Peyer's patch (tissue), 4 donors: ENCODE results near the gene MAB21L2. TPM values are rescaled to one million over a fixed set of nuclear protein-coding genes. Genes with fewer than 3 reads are reported as not detected.
"Not testable (repeated sequence)": the region's sequence is repeated elsewhere in the genome, so short reads cannot be mapped to it uniquely, and the experiment has no call there.

Experiments
- DNase-seq, 3 donors: peaks; one replicate each; pipeline ENCODE4 v3.0.0-alpha.2; 2017 to 2019
- H3K27ac ChIP-seq, 4 donors: fragments of 200-600 bp; sonication (generic); one replicate each; pipeline ENCODE4 v1.5.1; 2016 to 2019
- H3K27me3 ChIP-seq, 2 donors: fragments of 200-600 bp; sonication (generic); one replicate each; pipeline ENCODE4 v1.5.1; 2019
- H3K36me3 ChIP-seq, 3 donors: fragments of 200-600 bp; sonication (generic); one replicate each; pipeline ENCODE4 v1.5.1; 2016 to 2019
- H3K4me1 ChIP-seq, 4 donors: fragments of 200-600 bp; sonication (generic); one replicate each; pipeline ENCODE4 v1.5.1; 2016 to 2019
- H3K4me3 ChIP-seq, 4 donors: fragments of 200-600 bp; sonication (generic); 1 replicate in 3 of 4; 2 replicates in 1 of 4; pipeline ENCODE4 v1.5.1; 2016 to 2019; ENCODE audit warnings: mild to moderate bottlenecking in 1 of 4
- H3K9me3 ChIP-seq, 4 donors: fragments of 200-600 bp; sonication (generic); one replicate each; pipeline ENCODE4 v1.5.1; 2016 to 2019; ENCODE audit warnings: mild to moderate bottlenecking in 1 of 4
- POLR2A ChIP-seq, 2 donors: fragments of 450-650 bp; IDR thresholded peaks; one replicate each; pipeline ENCODE4 v1.5.1; 2017; ENCODE audit warnings: antibody characterized with exemption in 2 of 2, mild to moderate bottlenecking in 2 of 2, moderate library complexity in 2 of 2
- total RNA-seq, 4 donors: library from RNA; depleted of rRNA; stranded (reverse); fragments of >200 nt; gene quantifications; one replicate each; pipeline ENCODE4 v1.1.0, GENCODE V29; 2016
- TF ChIP-seq, protein P1 (sequence below), 6 experiments: fragments of 450-650 bp in 4 of 6; fragments of 200-600 bp in 2 of 6; sonication (generic) in 1 of 6; IDR thresholded peaks; one replicate each; pipeline ENCODE4 v1.5.1; 2017 to 2019; ENCODE audit warnings: antibody characterized with exemption in 6 of 6, mild to moderate bottlenecking in 3 of 6, moderate library complexity in 1 of 6

Gene MAB21L2
- total RNA-seq: 10 to 100 TPM in 3 of 4 donors, 1 to 10 TPM in 1; 3.9 to 55.3 (median 18.7) TPM

DNA sequence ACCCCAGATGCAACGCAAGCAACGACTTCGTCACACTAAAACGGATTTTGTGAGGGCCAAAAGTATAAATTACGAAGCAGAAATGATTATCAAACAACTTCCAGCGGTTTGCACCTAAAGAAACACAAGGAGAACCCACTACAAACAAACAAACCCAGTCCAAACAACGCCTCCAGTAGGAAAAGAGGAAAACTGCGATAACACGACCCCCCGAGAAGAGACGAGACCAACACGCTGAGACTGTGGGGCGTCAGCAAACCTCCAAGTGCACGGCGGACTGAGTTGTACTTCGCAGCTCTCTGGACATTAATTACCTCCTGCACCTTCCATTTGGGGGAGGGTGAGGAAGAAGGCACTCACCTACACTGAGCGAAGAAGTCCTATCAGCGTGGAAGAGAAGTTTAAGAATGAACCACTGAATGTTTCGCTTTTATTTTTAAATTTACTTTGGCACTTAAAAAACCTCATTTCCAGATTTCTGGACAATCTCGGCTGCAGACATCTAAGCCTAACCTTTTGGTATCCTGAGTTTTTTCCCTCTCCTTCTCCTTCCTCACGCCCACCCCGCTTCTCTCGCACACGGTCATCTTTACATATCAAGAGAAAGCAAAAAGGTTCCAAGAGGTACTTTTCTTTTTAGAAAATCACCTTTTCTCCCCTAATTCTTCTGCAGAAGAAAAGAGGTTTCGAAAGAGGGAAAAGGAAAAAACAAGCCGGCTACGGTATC lies at the start of gene MAB21L2:
MAB21L2 (plus strand) TSS at position 6 of the 727 bp plus-strand sequence. CDS start 879 bp downstream, outside the sequence.
- TF ChIP-seq, protein P1, sequence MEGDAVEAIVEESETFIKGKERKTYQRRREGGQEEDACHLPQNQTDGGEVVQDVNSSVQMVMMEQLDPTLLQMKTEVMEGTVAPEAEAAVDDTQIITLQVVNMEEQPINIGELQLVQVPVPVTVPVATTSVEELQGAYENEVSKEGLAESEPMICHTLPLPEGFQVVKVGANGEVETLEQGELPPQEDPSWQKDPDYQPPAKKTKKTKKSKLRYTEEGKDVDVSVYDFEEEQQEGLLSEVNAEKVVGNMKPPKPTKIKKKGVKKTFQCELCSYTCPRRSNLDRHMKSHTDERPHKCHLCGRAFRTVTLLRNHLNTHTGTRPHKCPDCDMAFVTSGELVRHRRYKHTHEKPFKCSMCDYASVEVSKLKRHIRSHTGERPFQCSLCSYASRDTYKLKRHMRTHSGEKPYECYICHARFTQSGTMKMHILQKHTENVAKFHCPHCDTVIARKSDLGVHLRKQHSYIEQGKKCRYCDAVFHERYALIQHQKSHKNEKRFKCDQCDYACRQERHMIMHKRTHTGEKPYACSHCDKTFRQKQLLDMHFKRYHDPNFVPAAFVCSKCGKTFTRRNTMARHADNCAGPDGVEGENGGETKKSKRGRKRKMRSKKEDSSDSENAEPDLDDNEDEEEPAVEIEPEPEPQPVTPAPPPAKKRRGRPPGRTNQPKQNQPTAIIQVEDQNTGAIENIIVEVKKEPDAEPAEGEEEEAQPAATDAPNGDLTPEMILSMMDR (IDR thresholded peaks at IDR 0.05): no peak
- no peak for TF ChIP-seq POLR2A (IDR thresholded peaks at IDR 0.05)
- no peaks in the 10 kb centered on the region for H3K9me3 ChIP-seq
- no peaks in the 10 kb centered on the region for H3K4me1 ChIP-seq
- H3K4me3 ChIP-seq: peak within 1 kb of the TSS; percentile 28 to 47 (median 39)
- peaks cover 0 to 16% (median 0%) of the 10 kb centered on the region in 3 donors for H3K36me3 ChIP-seq
- H3K27me3 ChIP-seq: no peaks in the 10 kb centered on the region
- H3K27ac ChIP-seq: peak within 1 kb of the TSS; percentile 61 to 87 (median 74)
- DNase-seq: no peak

DNA sequence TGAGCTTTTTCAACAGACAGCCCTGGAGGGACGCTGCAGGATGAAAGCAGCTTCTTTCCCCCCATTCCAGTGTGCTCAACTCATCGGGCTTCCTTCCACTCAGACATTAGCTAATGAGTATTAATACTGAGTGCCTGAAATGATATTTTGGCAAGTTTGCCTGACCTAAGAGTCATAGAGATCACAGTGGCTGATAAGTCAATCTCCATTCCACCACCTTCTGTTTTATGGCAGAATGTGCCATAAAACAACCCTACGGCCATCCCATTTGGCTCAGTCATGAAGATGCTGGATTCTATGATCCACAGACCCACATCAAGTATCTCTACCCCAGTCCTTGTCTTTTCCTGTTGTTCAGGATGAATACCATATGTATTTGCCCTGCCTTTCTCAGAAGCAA lies 48.3 kb upstream of the MAB21L2 start:
- Histone ChIP-seq H3K27ac (no peak overlapping the region), H3K4me1 (no peaks in the 10 kb centered on the region), H3K36me3 (no peaks in the 10 kb centered on the region), H3K4me3 (no peak overlapping the region), H3K27me3 (no peaks in the 10 kb centered on the region), H3K9me3 (no peaks in the 10 kb centered on the region)
- TF ChIP-seq, protein P1 (IDR thresholded peaks at IDR 0.05): no peak
- TF ChIP-seq POLR2A (IDR thresholded peaks at IDR 0.05): no peak
- no peak for DNase-seq

DNA sequence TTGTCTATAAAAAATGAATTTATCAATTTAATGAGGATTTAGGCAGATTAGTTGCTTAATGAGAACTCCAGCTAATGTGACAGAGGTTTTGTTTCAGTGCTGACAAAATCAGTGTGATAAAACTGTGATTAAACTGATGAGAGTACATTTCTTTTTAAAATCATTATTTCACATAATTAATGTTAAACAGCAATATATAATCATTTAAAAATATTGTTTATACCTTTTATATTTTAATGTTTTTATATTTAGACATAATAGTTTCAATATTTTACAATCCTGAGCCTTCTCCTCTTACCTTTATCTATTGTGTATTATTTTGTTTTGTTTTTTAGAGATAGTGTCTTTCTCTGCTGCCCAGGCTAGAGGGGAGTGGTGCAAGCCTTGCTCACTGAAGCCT lies 47.1 kb upstream of the MAB21L2 start:
- H3K4me1 ChIP-seq: no peaks in the 10 kb centered on the region
- H3K36me3 ChIP-seq: no peaks in the 10 kb centered on the region
- no peak for TF ChIP-seq POLR2A (IDR thresholded peaks at IDR 0.05)
- TF ChIP-seq, protein P1 (IDR thresholded peaks at IDR 0.05): no peak
- H3K27ac ChIP-seq: no peak overlapping the region
- no peaks in the 10 kb centered on the region for H3K9me3 ChIP-seq
- no peaks in the 10 kb centered on the region for H3K27me3 ChIP-seq
- no peak overlapping the region for H3K4me3 ChIP-seq
- DNase-seq: no peak

DNA sequence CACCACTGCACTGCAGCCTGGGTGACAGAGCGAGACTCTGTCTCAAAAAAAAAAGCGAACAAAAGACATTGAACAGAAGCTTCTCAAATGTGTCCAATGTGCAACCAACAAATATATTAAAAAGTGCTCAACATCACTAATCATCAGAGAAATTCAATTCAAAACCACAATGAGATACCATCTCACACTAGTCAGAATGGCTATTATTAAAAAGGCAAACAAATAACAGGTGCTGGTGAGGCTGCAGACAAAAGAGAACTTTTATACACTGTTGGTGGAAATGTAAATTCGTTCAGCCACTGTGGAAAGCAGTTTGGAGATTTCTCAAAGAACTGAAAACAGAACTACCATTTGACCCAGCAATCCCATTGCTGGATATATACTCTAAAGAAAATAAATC lies 44.0 kb upstream of the MAB21L2 start:
- not testable (repeated sequence) for H3K4me3 ChIP-seq, DNase-seq, H3K36me3 ChIP-seq, H3K27ac ChIP-seq, H3K27me3 ChIP-seq, H3K4me1 ChIP-seq, H3K9me3 ChIP-seq

DNA sequence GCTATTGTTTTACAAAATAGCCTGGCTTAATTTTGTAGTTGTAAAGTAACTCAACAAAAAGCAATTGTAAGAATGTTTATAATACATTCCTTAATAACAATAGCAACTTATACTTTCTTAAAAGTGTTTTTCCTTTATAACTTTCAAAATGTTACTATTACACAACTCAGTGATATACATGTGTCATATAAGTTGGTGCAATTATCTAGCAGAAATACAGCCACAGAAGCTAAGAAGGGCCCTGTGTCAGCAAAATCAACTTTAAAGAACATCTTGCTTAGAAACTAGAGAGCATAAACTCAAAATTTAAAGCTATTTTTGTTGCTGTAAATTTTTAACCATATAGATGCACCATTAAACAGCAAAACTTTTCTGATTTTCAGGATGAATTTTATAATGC lies 41.4 kb upstream of the MAB21L2 start:
- Histone ChIP-seq H3K27ac (no peak overlapping the region), H3K4me3 (no peak overlapping the region), H3K27me3 (no peaks in the 10 kb centered on the region), H3K36me3 (no peaks in the 10 kb centered on the region), H3K4me1 (no peaks in the 10 kb centered on the region), H3K9me3 (no peaks in the 10 kb centered on the region)
- no peak for DNase-seq
- TF ChIP-seq POLR2A (IDR thresholded peaks at IDR 0.05): no peak
- TF ChIP-seq, protein P1 (IDR thresholded peaks at IDR 0.05): no peak

DNA sequence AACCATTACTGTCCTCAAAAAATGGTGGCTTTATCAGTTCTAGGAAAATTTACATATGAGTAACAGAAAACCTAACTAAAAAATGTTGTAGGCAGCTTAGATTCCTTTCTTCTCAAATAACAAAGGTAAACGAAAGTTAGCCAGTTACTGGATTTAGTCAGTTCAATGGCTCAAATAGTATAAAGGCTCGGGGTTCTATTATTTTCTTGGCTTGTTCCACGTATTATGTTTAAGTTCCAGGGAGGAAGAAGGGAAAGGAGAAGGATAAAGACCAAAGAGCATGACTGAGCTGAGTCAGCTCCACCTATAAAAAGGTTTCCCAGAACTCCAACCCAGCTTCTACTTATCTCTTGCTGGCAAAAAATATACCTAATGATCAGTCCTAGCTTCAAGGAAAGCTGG lies 41.0 kb upstream of the MAB21L2 start:
- Histone ChIP-seq H3K4me1 (no peaks in the 10 kb centered on the region), H3K27me3 (no peaks in the 10 kb centered on the region), H3K36me3 (no peaks in the 10 kb centered on the region), H3K27ac (no peak overlapping the region), H3K9me3 (no peaks in the 10 kb centered on the region), H3K4me3 (no peak overlapping the region)
- no peak for DNase-seq
- TF ChIP-seq, protein P1 (IDR thresholded peaks at IDR 0.05): no peak
- TF ChIP-seq POLR2A (IDR thresholded peaks at IDR 0.05): no peak
